NCI-H146 treated with DMSO at 0.1 percent for 48 hours (cell line): ENCODE measurements around the gene ZBTB7B.

ENCODE experiments used
- DNase-seq: peaks from one replicate; lab custom pipeline; 2025; ENCODE audit not compliant: unreplicated experiment; lab: John Stamatoyannopoulos, UW

The ZBTB7B gene

DNA sequence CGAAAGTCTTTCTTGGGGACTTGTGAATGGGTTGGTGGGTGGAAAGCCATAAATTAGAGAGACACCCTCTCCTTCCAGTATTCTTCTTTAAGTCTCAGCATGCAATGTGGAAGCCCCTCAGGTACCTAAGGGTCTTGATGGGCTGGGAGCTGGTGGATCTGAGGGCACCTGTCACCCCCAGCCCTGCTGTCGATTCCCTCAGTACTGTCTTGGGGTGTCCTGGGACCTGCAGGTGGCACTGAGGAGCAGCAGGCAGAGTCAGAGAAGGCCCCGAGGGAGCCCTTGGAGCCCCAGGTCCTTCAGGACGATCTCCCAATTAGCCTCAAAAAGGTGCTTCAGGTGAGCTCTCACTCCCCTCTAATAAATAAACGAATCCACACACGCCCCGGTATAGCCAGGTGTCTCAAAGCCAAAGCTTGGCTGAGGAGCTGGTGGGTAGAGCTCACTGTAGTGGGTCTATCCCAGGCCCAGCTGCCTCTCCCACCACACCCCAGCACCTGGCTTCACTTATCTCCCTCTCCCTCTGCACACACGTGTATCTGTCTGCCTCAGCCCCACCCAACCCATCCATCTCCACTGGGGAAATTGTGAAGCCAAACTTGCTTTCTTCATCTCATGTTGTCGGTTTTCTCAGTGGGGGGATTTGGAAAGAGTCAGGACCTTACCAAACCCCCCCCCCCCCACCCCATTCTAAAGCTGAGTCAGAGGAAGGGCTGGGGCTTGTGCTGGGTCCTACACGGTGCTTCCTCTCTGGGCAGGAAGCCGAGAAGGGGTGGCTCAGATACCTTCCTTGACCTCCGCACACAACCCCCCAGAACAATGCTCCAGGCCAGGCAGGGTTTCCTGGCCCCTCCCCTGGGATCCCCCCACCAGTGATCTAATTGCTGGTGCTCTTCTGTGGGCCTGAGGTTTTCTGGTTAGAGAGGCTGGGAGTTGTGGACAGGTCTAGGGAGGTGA lies 50.1 kb downstream of the ZBTB7B start:
- no peak for DNase-seq

DNA sequence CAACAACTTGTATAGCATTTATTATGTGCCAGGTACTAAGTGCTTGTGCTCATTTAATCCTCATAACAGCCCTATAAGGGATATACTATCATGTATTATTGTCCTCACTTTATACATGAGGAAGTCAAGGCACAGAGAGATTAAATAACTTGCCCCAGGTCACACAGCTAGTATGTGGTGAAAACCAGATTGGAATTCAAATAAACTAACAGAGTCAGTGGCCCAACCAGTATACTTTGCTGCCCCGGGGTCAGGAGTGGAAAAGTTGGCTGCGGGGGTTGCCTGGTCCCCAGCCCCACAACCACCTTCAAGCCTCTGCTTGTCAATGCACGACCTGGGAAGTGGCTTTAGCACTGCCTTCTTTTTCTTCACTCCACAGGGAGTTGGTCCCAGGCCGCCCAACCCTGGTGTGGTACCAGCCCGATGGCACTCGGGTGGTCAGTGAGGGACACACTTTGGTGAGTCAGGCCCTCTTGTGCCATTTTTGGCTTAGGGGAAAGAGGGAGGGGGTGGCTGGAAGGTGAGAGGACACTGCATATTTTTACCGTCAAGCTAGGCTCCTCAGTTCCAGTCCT lies 51.0 kb downstream of the ZBTB7B start:
- DNase-seq: no peak

DNA sequence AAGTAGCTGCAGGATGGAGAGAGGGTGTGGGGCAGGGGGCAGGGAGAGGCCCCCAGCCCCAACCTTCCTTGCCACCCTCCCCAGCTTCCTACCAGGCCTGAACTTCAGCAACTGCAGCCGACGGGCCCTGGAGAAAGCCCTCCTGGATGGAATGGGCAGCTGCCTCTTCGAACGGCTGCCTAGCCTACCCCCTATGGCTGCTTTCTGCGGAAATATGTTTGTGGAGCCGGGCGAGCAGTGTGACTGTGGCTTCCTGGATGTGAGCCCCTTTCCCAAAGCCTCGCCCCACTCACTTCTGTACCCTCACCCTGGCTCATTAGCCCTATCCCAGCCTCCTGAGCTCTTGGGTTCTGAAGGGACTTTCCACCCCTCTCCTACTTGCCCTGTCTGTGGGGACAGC lies 54.5 kb downstream of the ZBTB7B start:
- no peak for DNase-seq

DNA sequence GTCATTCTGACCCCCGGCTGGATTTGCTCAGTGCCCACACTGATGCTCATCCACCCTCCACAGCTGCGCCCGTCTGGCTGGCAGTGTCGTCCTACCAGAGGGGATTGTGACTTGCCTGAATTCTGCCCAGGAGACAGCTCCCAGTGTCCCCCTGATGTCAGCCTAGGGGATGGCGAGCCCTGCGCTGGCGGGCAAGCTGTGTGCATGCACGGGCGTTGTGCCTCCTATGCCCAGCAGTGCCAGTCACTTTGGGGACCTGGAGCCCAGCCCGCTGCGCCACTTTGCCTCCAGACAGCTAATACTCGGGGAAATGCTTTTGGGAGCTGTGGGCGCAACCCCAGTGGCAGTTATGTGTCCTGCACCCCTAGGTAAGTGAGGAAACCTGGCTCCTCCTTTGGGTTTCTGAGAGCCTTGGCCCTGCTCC lies 55.2 kb downstream of the ZBTB7B start:
- DNase-seq: no peak

DNA sequence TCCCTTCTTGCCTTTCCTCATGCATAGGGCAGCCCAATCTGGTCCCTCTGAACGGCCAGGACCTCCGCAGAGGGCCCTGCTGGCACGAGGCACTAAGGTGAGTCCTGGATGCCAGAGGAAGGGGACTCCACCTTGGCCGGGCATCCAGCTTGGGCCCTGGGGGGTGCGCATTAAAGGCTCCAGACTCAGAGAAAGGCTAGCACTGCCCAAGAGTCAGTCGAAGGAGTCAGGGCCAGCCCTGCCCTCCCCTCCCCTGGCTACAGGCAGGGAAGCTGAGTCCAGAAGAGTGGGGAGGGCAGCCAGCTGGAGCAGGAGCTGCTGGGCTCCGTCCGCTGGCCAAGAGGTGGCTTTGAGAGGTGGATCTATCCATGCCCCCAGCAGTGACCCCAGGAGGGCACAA lies 58.1 kb downstream of the ZBTB7B start:
- DNase-seq: no peak

DNA sequence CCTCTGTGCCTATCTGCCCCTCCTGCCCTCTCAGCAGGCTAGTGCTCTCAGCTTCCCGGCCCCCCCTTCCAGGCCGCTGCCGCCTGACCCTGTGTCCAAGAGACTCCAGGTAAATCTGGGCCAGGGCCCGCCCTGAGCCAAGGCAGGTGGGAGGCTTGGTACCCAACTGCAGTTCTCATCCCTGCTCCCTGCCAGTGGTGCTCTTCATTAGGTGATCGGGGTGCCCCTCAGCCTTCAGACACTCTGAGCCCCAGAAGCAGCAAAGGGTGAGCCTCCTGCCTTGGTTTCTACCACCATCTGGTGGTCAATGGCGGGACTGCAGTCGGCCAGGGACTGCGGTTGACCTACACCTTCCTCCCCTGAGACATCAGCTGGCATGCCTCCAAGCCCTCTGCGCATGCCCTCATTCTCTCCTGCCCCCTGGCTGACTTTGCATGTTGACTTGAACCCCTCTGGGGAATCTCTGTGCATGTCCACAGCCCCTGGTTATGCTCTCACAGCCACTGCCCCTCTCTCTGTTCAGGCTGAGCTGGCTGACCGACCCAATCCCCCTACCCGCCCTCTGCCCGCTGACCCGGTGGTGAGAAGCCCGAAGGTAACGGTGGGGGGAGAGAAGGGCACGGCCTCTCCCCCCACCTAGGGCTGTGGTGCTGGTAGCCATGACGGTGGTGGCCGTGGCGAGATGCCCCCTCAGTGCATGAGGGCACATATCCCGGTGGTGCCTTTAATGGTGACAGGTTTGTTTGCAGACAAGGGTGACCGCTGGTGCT lies 59.0 kb downstream of the ZBTB7B start:
- peak; percentile 42 for DNase-seq

DNA sequence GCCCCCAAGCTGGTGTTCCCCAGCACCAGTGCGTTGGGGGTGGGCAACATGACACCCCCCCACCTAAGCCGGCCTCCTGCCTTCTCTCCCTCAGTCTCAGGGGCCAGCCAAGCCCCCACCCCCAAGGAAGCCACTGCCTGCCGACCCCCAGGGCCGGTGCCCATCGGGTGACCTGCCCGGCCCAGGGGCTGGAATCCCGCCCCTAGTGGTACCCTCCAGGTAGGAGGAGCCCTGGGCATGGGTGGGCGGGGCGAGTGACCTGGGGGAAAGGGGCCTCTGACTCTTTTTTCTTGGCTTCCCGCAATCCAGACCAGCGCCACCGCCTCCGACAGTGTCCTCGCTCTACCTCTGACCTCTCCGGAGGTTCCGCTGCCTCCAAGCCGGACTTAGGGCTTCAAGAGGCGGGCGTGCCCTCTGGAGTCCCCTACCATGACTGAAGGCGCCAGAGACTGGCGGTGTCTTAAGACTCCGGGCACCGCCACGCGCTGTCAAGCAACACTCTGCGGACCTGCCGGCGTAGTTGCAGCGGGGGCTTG lies 59.6 kb downstream of the ZBTB7B start:
- no peak for DNase-seq

DNA sequence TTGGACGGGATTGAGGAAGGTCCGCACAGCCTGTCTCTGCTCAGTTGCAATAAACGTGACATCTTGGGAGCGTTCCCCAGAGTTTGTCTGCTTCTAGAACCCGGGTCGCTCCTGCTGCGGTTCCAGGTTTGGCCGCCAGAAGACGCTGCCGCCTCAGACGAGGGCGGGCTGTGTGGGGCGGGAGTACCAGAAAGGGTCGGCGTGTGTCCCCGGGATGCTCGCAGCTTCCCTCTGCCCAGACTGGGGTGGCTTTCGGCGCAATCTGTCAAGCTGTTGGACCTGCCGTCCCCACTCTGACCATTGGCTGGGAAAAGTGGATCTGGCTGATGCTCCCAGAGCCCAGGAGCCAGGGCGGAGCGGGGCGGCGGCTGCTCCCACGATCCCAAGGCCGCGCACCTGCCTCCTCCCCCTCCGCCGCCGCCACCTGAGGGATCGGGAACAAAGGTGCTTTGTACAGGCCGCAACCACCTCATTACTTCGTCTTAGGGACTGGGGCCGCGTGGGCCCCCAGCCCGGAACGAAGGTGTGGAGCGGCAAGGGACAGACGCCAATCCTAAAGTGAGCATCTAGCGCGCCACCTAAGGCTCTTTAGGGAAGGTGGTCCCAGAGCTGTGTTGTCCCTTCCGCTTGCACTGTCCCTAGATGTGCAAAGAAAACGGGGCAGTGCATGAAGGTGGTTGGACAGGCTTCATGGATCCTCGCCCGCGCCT lies 60.3 kb downstream of the ZBTB7B start:
- DNase-seq: no peak

DNA sequence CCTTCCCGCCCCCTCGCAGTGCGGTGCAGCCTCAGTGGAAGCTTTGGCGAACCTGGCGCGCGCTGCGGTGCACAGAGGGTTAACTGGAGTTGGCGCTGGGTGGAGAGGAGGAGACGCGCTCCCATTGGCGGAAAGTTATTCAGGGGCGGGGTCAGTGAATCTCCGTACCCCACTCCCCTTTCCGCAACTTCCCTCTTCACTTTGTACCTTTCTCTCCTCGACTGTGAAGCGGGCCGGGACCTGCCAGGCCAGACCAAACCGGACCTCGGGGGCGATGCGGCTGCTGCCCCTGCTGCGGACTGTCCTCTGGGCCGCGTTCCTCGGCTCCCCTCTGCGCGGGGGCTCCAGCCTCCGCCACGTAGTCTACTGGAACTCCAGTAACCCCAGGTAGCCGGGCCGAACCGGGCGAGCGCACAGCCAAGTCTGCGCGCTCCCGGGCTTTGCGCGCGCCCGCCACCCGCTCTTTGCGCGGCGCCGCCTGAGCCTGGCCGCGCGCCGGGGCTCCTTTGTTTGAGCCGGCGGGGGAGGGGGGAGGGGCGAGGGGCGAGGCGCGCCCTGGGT lies 61.0 kb downstream of the ZBTB7B start, which contains the start of gene EFNA4:
Gene EFNA4, plus strand, starts transcription at position 191 of the 561 bp plus-strand sequence. Its CDS starts 84 bp downstream, at position 275.
- DNase-seq: peak; percentile 13

DNA sequence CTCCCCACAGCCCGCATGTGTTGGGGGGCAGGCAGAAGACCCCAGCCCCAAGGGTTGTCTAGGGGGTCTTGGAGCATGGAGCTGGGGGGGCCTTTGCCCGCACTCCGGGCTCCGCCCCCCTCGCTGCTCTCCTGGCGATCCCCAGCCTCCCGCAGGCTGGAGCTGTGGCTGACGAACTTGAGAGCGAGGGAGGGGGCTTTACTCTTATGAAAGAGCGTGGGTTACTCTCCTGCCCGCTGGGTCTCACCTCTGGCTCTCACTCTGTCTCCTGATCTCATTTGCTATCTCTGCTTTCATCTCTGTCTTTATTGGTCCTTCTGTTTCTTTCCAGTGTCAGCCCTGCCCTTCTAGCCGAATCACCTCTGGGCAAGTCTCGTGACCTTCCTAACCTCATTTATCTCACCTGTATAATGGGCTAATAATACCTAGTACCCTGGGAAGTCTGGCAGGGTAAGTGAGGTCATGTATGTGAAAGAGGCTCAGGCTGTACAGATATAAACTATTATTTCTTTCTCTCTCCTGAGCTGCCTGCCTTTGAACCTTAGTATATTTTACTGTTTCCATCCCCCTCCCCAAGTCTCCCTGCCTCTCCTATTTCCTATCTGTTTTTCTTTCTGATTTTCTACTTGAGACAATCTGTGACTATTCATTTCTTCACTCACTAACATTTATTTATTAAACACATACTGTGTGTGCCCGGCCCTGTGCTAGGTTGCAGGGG lies 61.7 kb downstream of the ZBTB7B start:
- DNase-seq: peak; percentile 5

DNA sequence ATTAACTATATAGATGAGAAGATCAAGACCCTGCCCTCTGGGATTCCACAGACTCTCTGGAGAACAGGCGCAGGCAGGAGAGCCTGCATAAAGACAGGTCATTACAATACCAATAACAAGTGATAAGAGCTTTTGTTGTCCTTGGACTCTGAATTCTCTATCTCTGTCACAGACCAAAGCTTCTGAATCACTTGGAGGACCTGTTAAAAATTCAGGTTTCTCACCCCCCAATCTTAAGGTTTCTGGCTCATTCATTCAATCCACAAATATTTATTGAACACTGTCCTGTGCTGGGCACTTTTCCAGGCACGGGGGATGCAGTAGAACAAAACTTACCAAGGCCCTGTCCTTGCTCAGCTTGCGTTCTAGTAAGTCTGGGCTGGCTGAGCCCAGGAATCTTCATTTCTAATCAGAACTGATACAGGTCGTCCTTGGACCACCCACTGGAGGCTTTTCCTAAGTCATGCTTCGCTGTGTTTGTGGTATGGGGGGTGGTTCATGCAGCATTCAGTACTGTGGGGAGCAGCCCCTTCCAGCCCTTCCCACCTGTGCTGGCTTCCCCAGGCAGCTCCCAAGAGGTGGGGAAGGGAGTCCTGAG lies 62.3 kb downstream of the ZBTB7B start:
- no peak for DNase-seq

DNA sequence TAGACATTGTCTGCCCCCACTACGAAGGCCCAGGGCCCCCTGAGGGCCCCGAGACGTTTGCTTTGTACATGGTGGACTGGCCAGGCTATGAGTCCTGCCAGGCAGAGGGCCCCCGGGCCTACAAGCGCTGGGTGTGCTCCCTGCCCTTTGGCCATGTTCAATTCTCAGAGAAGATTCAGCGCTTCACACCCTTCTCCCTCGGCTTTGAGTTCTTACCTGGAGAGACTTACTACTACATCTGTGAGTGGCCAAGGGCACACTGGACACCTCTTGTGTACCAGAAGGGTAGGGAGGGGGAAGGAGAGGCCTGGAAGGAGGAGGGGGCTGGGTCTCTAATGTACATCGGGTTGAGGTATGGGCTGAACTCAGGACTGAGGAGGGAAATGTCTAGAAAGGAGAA lies 64.2 kb downstream of the ZBTB7B start:
- DNase-seq: no peak
